Measurements from ENCODE around the gene LTO1. TPM values are rescaled to one million over a fixed set of nuclear protein-coding genes. Genes with fewer than 3 reads are reported as not detected.

LTO1 gene
- total RNA-seq, 2 donors from 2014 or later: 13.0 to 26.7 TPM

GRCh38 chr11:69652999-69653398 is 22.2 kb downstream of the LTO1 start:
- ATAC-seq: no peak
- Histone ChIP-seq H3K27me3 (no peaks in the 10 kb centered on the region), H3K27ac (no peak overlapping the region), H3K4me3 (no peak overlapping the region), H3K4me1 (peaks cover 14% of the 10 kb centered on the region), H3K36me3 (replicated peaks in 1 of 2; ENCODE audit: insufficient read depth in 1 of 2, low read depth in 2 of 2) (peaks cover 0 to 2% of the 10 kb centered on the region in 2 donors), H3K9me3 (no peaks in the 10 kb centered on the region)
- TF ChIP-seq CTCF (IDR thresholded peaks at IDR 0.05) (no peak), POLR2A (IDR thresholded peaks at IDR 0.05) (no peak)
- 77 to 78% methylated on average over 11 of the region's 11 CpGs for WGBS, 2 donors
- intact Hi-C loops (cut with DNase I): no loop called here
- DNase-seq: no peak

GRCh38 chr11:69651834-69652620 is 23.1 kb downstream of the LTO1 start:
- H3K36me3 ChIP-seq (replicated peaks in 1 of 2; ENCODE audit: insufficient read depth in 1 of 2, low read depth in 2 of 2): peaks cover 0 to 2% of the 10 kb centered on the region in 2 donors
- H3K27me3 ChIP-seq: no peaks in the 10 kb centered on the region
- H3K27ac ChIP-seq: no peak overlapping the region
- intact Hi-C loops (cut with DNase I): no loop called here
- 72% methylated on average over 15 of the region's 15 CpGs for WGBS, 2 donors
- H3K4me1 ChIP-seq: peaks cover 14% of the 10 kb centered on the region
- H3K4me3 ChIP-seq: no peak overlapping the region
- DNase-seq (no peak), ATAC-seq (no peak)
- TF ChIP-seq POLR2A (IDR thresholded peaks at IDR 0.05) (no peak), CTCF (IDR thresholded peaks at IDR 0.05) (no peak)
- no peaks in the 10 kb centered on the region for H3K9me3 ChIP-seq

- no peaks in the 10 kb centered on the region for H3K27me3 ChIP-seq
- intact Hi-C loops (cut with DNase I): no loop called here
- H3K4me3 ChIP-seq: no peak overlapping the region
- ATAC-seq: no peak
- TF ChIP-seq CTCF (IDR thresholded peaks at IDR 0.05) (no peak), POLR2A (IDR thresholded peaks at IDR 0.05) (no peak)
- peaks cover 19% of the 10 kb centered on the region for H3K4me1 ChIP-seq
- 63 to 74% methylated on average over 17 to 19 of the region's 23 CpGs for WGBS, 2 donors
- H3K27ac ChIP-seq: no peak overlapping the region
- peaks cover 0 to 2% of the 10 kb centered on the region in 2 donors for H3K36me3 ChIP-seq (replicated peaks in 1 of 2; ENCODE audit: insufficient read depth in 1 of 2, low read depth in 2 of 2)
- DNase-seq: no peak
- H3K9me3 ChIP-seq: no peaks in the 10 kb centered on the region
Measured at GRCh38 chr11:69650832-69651344, 24.3 kb downstream of the LTO1 start.

- Histone ChIP-seq H3K36me3 (replicated peaks in 1 of 2; ENCODE audit: insufficient read depth in 1 of 2, low read depth in 2 of 2) (peaks cover 0 to 2% of the 10 kb centered on the region in 2 donors), H3K27ac (peak overlapping the region in 1 of 4 donors; percentile 34), H3K4me3 (no peak overlapping the region), H3K9me3 (no peaks in the 10 kb centered on the region), H3K27me3 (no peaks in the 10 kb centered on the region), H3K4me1 (peaks cover 25% of the 10 kb centered on the region)
- ATAC-seq (no peak), DNase-seq (no peak)
- 73 to 92% methylated on average over 3 to 23 of the region's 24 CpGs for WGBS, 2 donors
- intact Hi-C loops (cut with DNase I): no loop called here
- no peak for TF ChIP-seq CTCF (IDR thresholded peaks at IDR 0.05)
- TF ChIP-seq POLR2A (IDR thresholded peaks at IDR 0.05): no peak
Measured at GRCh38 chr11:69650081-69650831, 24.9 kb downstream of the LTO1 start.

Data from body of pancreas (tissue), 4 donors.